GM12878 (cell line): Measurements from ENCODE around the gene KDM8. TPM values are rescaled to one million over a fixed set of nuclear protein-coding genes. Genes with fewer than 3 reads are reported as not detected.

Experiments
- CHD1 ChIP-seq: IDR thresholded peaks from 2 replicates; pipeline ENCODE4 v1.6.1; 2012; ENCODE audit warnings: low read depth, low read length, improper control_type of control experiment
- E2F8 ChIP-seq: fragments of 450-650 bp; IDR thresholded peaks from 2 replicates; pipeline ENCODE4 v1.6.1; 2018; ENCODE audit warnings: mild to moderate bottlenecking, low read depth, moderate library complexity; ENCODE audit not compliant: partially characterized antibody
- EED ChIP-seq: sonication (generic); IDR thresholded peaks from 2 replicates; pipeline ENCODE4 v1.6.1; 2016; ENCODE audit warnings: antibody characterized with exemption, low read depth
- JUND ChIP-seq: IDR thresholded peaks from 2 replicates; pipeline ENCODE4 v1.6.1; 2012; ENCODE audit warnings: low read depth, mild to moderate bottlenecking, low read length, improper control_type of control experiment, moderate library complexity
- NR2C2 ChIP-seq: IDR thresholded peaks from 2 replicates; pipeline ENCODE4 v1.6.1; 2011; ENCODE audit warnings: borderline replicate concordance, low read depth; ENCODE audit not compliant: control insufficient read depth, insufficient read length
- SP1 ChIP-seq: IDR thresholded peaks from one replicate; pipeline ENCODE4 v1.6.1; 2011; ENCODE audit warnings: low read depth, low read length
- TAF1 ChIP-seq: IDR thresholded peaks from 2 replicates; pipeline ENCODE4 v1.6.1; 2011; ENCODE audit warnings: mild to moderate bottlenecking, low read depth, low read length, borderline replicate concordance
- USF2 ChIP-seq: IDR thresholded peaks from 2 replicates; pipeline ENCODE4 v1.6.1; 2011; ENCODE audit warnings: low read depth, low read length, improper control_type of control experiment, borderline replicate concordance
- YY1 ChIP-seq: IDR thresholded peaks from 2 replicates; pipeline ENCODE4 v1.6.1; 2011; ENCODE audit warnings: low read depth, mild to moderate bottlenecking, low read length
- polyA plus RNA-seq, 11 experiments: library from polyadenylated mRNA; depleted of rRNA in 4 of 11; unstranded in 6 of 11; stranded (reverse) in 5 of 11; fragments of >200 nt; fragmentation: Nextera tagmentation in 4 of 11; fragmentation: Illumina TruSeq in 1 of 11; extraction: Ambion mirVana in 4 of 11; extraction: Trizol in 1 of 11; gene quantifications; 1 replicate in 1 of 11; 2 replicates in 10 of 11; pipeline versions ENCODE4 v1.2.1 to v1.2.3, GENCODE V29; 2011 to 2016; ENCODE audit warnings: inconsistent platforms in 2 of 11, missing spikeins in 2 of 11, low read depth in 1 of 11
- total RNA-seq, 4 experiments: library from RNA; depleted of rRNA in 3 of 4; stranded (reverse); fragments of >200 nt in 3 of 4; fragmentation: Illumina TruSeq in 1 of 4; extraction: Trizol in 1 of 4; gene quantifications; 2 replicates each; pipeline versions ENCODE4 v1.2.1 to v1.2.3, GENCODE V29; 2013 to 2021
- TF ChIP-seq, protein P1 (sequence below): fragments of 450-650 bp; IDR thresholded peaks from 2 replicates; pipeline ENCODE4 v1.6.1; 2017; ENCODE audit warnings: mild to moderate bottlenecking, low read depth, inconsistent platforms; ENCODE audit not compliant: poor library complexity, severe bottlenecking
- TF ChIP-seq, protein P2 (sequence below): fragments of 450-650 bp; IDR thresholded peaks from 2 replicates; pipeline ENCODE4 v1.6.1; 2018; ENCODE audit warnings: borderline replicate concordance, mild to moderate bottlenecking; ENCODE audit not compliant: partially characterized antibody
- TF ChIP-seq, protein P3 (sequence below): fragments of 450-650 bp; IDR thresholded peaks from 2 replicates; pipeline ENCODE4 v1.6.1; 2017; ENCODE audit warnings: mild to moderate bottlenecking, moderate library complexity

Gene KDM8
- total and polyA plus RNA-seq, 10 of the 15 experiments (the other 5 are each of a cell fraction or from before 2014, with no cell fraction given) = 0.79 to 8.9 (median 5.8) TPM

- TF ChIP-seq E2F8 = no peak
- TF ChIP-seq SP1 = no peak
- TF ChIP-seq, protein P1, sequence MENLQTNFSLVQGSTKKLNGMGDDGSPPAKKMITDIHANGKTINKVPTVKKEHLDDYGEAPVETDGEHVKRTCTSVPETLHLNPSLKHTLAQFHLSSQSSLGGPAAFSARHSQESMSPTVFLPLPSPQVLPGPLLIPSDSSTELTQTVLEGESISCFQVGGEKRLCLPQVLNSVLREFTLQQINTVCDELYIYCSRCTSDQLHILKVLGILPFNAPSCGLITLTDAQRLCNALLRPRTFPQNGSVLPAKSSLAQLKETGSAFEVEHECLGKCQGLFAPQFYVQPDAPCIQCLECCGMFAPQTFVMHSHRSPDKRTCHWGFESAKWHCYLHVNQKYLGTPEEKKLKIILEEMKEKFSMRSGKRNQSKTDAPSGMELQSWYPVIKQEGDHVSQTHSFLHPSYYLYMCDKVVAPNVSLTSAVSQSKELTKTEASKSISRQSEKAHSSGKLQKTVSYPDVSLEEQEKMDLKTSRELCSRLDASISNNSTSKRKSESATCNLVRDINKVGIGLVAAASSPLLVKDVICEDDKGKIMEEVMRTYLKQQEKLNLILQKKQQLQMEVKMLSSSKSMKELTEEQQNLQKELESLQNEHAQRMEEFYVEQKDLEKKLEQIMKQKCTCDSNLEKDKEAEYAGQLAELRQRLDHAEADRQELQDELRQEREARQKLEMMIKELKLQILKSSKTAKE = peak; percentile 91
- TF ChIP-seq JUND = peak; percentile 62; the same call in 1 of the 2 replicates
- TF ChIP-seq YY1 = 0 out of 2 replicates have a peak, but pooled peaks have one; percentile 2
- no peak for TF ChIP-seq CHD1
- TF ChIP-seq USF2 = peak; percentile 40; the same call in 1 of the 2 replicates
- no peak for TF ChIP-seq TAF1
- TF ChIP-seq, protein P2, sequence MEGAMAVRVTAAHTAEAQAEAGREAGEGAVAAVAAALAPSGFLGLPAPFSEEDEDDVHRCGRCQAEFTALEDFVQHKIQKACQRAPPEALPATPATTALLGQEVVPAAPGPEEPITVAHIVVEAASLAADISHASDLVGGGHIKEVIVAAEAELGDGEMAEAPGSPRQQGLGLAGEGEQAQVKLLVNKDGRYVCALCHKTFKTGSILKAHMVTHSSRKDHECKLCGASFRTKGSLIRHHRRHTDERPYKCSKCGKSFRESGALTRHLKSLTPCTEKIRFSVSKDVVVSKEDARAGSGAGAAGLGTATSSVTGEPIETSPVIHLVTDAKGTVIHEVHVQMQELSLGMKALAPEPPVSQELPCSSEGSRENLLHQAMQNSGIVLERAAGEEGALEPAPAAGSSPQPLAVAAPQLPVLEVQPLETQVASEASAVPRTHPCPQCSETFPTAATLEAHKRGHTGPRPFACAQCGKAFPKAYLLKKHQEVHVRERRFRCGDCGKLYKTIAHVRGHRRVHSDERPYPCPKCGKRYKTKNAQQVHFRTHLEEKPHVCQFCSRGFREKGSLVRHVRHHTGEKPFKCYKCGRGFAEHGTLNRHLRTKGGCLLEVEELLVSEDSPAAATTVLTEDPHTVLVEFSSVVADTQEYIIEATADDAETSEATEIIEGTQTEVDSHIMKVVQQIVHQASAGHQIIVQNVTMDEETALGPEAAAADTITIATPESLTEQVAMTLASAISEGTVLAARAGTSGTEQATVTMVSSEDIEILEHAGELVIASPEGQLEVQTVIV = no peak
- no peak for TF ChIP-seq NR2C2
- TF ChIP-seq EED = 0 out of 2 replicates have a peak, but pooled peaks have one; percentile 18
- TF ChIP-seq, protein P3, sequence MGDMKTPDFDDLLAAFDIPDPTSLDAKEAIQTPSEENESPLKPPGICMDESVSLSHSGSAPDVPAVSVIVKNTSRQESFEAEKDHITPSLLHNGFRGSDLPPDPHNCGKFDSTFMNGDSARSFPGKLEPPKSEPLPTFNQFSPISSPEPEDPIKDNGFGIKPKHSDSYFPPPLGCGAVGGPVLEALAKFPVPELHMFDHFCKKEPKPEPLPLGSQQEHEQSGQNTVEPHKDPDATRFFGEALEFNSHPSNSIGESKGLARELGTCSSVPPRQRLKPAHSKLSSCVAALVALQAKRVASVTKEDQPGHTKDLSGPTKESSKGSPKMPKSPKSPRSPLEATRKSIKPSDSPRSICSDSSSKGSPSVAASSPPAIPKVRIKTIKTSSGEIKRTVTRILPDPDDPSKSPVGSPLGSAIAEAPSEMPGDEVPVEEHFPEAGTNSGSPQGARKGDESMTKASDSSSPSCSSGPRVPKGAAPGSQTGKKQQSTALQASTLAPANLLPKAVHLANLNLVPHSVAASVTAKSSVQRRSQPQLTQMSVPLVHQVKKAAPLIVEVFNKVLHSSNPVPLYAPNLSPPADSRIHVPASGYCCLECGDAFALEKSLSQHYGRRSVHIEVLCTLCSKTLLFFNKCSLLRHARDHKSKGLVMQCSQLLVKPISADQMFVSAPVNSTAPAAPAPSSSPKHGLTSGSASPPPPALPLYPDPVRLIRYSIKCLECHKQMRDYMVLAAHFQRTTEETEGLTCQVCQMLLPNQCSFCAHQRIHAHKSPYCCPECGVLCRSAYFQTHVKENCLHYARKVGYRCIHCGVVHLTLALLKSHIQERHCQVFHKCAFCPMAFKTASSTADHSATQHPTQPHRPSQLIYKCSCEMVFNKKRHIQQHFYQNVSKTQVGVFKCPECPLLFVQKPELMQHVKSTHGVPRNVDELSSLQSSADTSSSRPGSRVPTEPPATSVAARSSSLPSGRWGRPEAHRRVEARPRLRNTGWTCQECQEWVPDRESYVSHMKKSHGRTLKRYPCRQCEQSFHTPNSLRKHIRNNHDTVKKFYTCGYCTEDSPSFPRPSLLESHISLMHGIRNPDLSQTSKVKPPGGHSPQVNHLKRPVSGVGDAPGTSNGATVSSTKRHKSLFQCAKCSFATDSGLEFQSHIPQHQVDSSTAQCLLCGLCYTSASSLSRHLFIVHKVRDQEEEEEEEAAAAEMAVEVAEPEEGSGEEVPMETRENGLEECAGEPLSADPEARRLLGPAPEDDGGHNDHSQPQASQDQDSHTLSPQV = no peak; the same call in 1 of the 2 replicates
Measured at GRCh38 chr16:27254262-27254811, 51.0 kb downstream of the KDM8 start (continued).
